HG03378 (cell line): ENCODE measurements around the gene INO80D.
"Not testable (repeated sequence)": the region's sequence is repeated elsewhere in the genome, so short reads cannot be mapped to it uniquely, and the experiment has no call there.

Experiments
- ATAC-seq: cut with Tn5 transposase; IDR thresholded peaks from one replicate; pipeline ENCODE4 v1.9.1; 2021; ENCODE audit warnings: mild to moderate bottlenecking, moderate library complexity; ENCODE audit not compliant: unreplicated experiment

Gene INO80D, protein sequence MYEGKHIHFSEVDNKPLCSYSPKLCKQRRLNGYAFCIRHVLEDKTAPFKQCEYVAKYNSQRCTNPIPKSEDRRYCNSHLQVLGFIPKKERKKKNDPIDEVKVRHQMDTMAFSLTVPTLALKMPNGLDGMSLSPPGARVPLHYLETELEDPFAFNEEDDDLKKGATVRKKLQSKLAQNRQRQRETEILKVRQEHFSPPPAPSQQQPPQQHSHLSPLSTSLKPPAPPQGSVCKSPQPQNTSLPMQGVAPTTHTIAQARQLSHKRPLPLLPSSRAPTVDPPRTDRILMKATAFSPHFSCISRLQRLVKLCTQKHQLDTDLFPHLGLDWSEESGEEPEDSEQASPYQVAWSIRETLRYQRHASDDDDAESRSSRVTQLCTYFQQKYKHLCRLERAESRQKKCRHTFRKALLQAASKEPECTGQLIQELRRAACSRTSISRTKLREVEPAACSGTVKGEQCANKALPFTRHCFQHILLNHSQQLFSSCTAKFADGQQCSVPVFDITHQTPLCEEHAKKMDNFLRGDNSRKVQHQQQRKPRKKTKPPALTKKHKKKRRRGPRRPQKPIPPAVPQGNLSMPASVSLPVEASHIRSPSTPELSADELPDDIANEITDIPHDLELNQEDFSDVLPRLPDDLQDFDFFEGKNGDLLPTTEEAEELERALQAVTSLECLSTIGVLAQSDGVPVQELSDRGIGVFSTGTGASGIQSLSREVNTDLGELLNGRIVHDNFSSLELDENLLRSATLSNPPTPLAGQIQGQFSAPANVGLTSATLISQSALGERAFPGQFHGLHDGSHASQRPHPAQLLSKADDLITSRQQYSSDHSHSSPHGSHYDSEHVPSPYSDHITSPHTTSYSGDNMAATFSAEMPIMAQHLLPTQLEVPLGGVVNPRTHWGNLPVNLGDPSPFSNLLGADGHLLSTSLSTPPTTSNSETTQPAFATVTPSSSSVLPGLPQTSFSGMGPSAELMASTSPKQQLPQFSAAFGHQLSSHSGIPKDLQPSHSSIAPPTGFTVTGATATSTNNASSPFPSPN

DNA sequence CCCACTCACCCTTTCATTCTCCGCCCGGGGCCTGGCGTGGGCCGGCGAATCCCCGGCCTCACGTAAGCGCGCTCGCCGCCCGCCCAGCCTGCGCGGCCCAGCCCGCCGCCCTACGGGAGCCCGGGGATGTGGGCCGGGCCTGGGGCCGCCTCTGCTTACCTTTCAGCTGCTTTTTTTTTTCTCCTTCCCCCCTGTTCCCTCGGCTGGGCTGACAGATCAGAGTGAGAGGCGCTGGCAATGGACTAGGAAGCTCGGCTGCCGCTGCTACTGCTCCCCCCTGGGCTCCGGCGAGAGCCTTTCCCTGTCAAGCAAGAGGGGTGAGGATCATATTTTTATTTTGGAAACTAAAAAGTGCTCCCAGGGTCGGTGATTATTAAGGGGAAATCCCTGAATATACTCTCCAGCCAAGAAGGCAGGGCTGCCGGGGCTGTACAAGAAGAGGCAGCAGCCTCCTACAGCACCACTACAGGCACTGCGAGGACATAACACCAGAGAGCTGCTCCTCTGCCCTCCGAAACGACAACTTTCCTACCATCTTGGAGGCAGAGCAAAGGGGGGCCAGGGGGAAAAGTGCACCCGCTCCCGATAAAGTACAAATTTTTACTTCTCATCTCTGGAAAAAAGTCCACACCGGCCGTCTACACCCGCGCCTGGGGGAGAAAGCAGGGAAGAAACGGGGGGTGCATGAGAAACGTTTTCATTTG lies at the start of gene INO80D:
INO80D (minus strand) TSS at position 433 of the 704 bp plus-strand sequence. CDS start 23,158 bp downstream, outside the sequence.
- ATAC-seq: peak; percentile 87

DNA sequence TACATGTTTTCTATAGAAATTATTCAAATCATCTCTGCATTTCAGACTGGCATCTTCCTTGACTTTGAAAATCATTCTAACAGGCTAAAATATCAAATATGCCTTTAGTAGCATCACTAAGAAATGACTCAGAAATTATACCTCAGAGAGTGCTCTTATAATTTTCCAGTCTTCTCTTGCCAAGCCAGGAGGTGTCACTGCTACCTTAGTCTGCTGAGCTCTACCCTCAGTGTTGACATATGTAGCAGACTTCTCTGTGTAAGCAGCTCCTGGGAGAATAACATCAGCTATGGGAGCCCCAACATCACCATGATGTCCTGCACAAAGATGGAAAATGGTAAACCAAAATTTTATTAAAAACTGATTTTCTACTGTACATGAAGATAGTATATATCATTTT lies 41.7 kb upstream of the INO80D start:
- no peak for ATAC-seq

DNA sequence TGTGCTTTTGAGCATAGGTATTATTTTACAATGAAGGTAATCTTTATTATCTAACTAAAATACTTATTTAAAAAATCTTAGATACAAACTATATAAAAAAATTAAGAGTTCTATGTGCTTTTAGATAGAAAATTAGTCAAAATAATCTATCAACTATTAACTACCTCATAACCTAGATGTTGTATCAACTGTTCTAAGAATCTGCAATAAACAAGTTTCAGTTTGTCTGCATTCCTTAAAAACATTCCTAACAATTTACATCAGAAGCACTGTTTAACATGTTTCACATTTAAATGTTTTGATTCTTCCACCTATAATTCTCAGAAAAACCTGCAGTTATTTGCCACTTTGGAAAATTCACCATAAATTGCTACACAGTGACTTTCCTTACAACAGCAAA lies 39.9 kb upstream of the INO80D start:
- no peak for ATAC-seq

DNA sequence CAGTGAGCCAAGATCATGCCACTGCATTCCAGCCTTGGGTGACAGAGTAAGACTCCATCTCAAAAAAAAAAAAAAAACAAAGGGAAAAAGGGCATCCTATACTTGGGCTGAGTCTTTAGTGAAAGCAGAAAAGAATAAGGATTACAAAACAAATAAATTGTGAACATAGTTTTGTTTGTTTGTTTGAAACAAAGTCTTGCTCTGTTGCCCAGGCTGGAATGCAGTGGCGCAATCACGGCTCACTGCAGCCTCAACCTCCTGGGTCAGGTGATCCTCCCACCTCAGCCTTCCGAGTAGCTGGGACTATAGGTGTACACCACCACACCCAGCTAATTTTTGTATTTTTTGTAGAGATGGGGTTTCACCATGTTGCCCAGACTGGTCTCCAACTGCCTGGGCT lies 36.6 kb upstream of the INO80D start:
- not testable (repeated sequence) for ATAC-seq

DNA sequence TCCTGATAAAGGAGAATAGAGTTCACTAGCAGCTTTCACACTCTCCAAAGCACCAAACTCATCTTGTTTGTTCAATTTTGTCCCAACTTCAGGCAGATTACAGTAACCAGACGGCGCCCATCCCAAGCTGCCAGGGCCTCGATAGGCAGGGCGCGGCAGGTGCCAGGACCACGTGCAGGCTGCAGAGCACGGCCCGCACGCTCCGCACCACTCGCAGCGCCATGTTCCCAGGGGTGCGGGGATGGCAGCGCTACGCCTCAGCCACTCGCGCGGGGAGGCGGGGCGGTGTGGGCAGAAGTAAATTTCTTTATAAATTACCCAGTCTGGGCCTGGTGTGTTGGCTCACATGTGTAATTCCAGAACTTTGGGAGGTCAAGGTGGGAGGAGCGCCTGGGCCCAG lies 30.3 kb upstream of the INO80D start:
- no peak for ATAC-seq

DNA sequence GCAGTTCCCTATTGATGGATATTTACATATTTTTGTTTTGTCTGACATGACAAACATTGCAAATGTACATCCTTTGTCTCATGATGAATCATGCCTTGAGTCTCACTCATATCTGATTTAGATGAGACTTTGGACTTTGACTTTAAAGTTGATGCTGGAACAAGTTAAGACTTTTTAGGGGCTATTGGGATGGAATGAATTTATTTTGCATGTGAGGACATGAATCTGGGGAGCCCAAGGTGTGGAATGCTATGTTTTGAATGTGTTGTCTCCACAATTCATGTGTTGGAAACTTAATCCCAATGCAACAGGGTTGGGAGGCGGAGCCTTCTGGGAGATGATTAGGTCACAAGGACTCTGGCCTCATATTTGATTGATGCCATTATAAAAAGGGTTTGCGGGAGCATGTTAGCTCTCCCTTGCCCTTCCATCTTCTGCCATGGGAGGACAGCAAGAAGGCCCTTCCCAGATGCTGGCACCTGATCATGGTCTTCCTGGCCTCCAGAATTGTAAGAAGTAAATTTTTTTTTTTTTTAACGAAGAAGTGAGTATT lies 29.1 kb upstream of the INO80D start:
- ATAC-seq: no peak

DNA sequence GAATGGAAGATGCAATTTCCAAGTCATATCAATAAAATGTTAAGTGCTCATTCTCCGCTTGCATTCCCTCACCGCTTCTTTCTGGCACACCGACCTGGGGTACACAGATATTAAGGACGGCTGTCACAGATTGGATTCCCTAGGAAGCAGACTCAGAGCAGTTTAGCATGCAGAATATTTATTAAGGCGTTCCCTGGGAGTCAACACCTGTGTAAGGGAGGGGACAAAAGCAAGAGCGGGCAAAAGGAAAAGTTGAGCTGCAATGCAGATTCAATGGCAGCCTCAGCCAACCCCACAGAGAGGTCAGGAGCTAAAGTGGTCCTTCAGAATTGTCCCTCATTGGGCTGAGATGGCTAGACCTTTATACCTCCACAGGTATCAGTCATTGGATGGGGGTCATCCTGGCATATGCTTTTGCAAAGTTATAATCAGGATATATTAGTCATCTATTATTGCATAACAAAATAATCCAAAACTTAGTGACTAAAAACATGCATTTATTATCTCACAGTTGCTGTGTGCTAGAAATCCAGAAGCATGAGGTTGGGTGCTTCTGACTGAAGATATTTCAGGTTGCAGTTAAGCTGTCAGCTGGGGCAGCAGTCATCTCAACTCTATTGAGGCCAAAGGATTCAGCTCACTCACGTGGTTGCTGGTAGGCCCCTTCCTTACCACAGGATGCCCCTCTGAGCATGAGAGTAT lies 27.0 kb upstream of the INO80D start:
- no peak for ATAC-seq

DNA sequence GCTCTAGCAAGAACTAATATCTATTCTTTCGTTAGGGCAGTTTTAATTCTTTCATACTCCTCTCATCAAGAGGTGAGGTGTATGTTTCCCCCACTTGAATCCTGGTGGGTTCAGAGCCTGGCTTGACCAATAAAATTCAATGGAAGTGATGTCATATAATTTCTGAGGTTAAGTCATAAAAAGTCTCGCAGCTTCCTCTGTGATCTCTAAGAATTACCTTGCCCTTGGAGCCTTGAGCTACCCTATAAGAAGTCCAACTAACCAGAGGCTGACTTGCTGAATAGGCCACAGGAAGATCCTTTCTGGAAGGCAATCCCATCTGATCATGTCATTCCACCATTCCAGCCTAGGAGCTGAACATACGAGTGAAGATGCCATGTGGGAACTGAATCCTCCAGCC lies 26.1 kb upstream of the INO80D start:
- no peak for ATAC-seq

DNA sequence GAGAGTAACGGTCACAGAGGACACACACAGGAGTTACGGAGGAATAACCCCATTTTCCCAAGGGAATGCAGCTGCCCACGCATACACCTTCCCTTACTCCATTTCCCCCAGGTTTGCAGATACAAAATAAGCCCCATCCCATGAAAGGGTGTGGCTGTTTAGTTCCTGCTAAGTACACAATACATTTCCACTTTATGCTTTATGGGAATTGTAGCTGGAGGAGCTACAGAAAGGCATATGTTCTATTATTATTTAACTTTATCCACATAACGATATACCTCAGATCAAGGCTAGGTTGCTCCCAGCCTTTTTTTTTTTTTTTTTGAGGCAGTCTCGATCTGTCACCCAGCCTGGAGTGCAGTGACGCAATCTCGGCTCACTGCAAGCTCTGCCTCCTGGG lies 22.7 kb upstream of the INO80D start:
- no peak for ATAC-seq

DNA sequence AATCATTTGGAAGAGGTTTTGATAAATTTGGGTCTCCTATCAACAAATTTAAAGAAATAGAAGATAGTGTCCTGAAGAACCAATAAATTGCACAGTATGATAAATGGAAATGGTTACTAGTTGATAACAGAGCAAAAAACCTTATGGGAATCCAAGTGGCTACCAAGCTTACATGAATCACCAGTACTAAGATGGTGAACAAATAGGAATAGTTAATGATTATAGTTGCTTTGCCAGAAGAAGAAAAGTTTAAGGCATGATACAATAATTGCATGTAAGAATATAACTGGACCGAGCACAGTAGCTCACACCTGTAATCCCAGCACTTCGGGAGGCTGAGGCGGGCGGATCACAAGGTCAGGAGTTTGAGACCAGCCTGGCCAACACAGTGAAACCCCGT lies 19.6 kb upstream of the INO80D start:
- no peak for ATAC-seq

DNA sequence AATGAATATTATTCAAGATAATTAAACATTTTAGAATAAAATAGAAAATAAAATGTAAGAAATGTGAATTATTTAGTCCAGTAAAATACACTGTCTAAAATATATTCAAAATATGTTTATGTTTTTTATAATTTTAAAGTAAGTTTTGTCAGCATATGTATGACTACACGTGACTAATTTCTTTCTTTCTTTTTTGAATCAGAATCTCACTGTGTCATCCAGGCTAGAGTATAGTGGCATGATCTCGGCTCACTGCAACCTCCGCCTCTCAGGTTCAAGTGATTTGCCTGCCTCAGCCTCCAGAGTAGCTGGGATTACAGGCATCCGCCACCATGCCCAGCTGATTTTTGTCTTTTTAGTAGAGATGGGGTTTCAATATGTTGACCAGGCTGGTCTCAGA lies 19.1 kb upstream of the INO80D start:
- ATAC-seq: no peak

DNA sequence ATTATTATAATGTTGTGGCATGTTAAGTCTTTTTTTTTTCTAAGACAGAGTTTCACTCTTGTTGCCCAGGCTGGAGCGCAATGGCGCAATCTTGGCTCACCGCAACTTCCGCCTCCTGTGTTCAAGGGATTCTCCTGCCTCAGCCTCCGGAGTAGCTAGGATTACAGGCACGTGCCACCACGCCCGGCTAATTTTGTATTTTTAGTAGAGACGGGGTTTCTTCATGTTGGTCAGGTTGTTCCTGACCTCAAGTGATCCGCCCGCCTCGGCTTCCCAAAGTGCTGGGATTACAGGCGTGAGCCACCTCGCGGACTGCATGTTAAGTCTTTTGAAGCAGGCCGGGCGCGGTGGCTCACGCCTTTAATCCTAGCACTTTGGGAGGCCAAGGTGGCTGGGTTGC lies 12.9 kb upstream of the INO80D start:
- ATAC-seq: not testable (repeated sequence)

DNA sequence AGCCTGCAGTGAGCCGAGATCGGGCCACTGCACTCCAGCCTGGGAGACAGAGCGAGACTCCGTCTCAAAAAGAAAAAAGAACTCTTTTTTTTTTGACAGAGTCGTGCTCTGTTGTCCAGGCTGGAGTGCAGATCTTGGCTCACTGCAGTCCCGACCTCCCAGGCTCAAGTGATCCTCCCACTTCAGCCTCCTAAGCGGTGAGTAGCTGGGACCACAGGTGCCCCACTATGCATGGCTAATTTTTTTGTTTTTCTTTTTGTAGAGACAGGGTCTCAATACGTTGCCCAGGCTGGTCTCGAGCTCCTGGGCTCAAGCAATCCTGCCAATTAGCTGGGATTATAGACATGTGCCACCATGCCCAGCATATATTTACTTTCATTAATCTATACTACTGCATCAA lies 12.5 kb upstream of the INO80D start:
- no peak for ATAC-seq

DNA sequence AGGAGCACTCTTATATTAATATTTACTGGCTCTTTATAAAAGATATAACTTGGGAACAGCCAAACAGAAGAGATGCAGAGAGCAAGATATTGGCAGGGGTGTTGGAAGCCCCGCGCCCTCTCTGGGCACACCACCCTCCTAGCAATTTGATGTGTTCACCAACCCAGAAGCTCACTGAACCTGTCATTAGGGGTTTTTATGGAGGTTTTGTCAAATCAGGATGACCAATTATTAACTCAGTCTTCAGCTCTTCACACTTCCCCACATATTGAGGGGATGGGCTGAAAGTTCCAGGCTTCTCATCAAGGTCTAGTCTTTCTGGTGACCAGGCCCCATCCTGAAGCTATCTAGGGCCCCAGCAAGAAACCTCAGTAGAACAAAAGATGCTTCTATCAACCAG lies 10.9 kb upstream of the INO80D start:
- ATAC-seq: no peak

DNA sequence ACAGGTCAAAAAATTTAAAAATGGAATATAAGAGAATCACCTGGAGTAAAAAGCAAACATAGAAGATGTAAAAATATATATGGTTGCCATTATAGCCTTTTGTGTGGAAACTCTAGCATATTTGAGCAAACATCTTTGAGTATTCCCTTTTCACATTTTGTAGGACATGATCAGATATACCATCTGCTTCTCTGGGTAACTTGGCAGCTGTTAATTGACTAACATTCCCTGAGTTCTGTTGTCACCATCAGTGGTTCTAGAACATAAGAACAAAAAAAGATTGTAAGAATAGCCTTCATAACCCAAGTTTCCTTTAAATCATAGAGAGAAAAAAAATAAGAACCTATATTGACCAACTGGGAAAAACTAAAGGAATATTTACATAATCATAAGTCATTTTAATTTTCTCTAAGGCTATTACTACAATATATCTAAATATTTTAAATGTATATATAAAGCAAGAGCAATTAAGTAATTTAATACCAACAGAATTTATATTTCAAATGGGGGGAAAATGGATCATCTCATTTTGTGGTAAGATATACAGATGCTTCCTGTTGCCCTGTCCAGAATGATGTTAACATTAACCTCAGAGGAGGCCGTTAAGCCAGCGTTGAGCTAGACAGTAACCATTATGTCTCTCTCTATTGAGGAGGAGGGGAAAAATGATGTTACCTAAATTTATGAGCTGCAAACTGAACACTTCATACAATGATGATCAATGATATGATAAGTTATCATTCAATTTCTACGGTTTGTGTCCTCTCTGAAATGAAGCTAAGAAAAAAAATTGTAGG lies 9.8 kb upstream of the INO80D start:
- ATAC-seq: no peak

DNA sequence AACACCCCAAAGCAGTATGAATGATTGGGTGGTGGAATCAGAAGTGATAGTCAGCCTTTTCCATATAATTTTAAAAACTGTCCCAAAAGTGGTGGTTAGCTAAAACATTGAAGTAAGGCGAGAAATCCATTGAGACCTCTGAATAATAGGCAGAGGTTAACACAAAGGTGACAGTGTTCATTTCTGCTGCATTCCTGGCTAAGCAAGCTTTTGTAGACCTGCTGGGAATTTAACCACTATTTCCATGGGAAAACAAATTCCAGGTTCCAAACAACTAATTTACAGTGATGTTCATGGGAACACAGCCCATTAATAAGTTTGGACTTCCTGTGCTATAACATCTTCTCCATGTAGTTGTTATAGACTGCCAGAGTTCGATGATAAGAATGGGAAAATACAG lies 6.3 kb upstream of the INO80D start:
- ATAC-seq: no peak

DNA sequence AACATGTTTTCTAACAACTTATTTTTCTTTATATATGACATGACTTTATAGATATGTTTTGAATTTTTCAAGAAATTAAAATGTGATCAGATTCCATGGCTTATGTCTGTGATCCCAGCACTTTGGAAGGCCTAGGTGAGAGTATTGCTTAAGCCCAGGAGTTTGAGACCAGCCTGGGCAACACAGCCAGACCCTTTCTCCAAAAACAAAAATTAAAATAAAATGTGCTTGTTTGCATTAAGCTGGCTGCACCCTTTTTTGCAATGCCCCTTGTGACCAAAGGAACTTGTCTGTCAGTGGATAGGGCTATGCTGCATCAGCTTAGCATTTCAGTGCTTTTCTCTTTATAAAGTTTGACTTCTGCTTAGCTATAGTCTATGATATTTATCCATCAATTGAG lies 2.3 kb upstream of the INO80D start:
- no peak for ATAC-seq

DNA sequence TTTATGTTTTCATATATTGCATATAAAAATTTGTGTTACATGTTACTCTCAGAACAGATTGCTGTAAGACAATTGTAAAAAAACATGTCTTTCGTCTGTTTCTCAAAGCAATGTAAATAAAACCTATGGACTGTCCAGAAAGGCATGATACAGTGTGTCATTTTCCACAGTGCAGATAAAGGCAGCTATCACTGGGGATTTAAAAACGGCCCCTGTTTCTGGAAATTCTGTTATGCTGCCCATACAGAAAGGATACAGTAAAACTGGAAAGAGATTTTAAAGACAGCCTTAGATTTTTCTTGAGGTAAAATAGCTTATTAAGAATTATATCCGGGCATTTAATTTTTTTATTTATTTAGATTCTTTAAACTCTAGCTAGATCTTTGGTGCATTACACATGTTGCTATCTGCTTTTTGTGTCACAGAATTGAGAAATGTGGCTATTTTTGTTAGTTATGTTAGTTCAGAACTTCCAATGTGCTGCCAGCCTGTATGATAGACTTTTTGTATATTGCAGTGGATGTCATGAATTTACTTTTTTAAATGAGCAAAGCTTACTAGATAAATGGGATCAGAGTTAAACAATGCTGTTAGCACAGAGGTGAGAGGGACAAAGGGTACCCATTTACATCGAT lies 859 bp upstream of the INO80D start:
- ATAC-seq: no peak
